ENCODE results near the gene RAP1GAP.
"Not testable (repeated sequence)": the region's sequence is repeated elsewhere in the genome, so short reads cannot be mapped to it uniquely, and the experiment has no call there.

RAP1GAP gene

GRCh38 chr1:21644348-21644747 lies 24.8 kb downstream of the RAP1GAP start:
- DNase-seq (ENCODE audit: low read depth in 2 of 2), result no peak

GRCh38 chr1:21643624-21644023 lies 25.5 kb downstream of the RAP1GAP start:
- DNase-seq (ENCODE audit: low read depth in 2 of 2), result no peak

DNA sequence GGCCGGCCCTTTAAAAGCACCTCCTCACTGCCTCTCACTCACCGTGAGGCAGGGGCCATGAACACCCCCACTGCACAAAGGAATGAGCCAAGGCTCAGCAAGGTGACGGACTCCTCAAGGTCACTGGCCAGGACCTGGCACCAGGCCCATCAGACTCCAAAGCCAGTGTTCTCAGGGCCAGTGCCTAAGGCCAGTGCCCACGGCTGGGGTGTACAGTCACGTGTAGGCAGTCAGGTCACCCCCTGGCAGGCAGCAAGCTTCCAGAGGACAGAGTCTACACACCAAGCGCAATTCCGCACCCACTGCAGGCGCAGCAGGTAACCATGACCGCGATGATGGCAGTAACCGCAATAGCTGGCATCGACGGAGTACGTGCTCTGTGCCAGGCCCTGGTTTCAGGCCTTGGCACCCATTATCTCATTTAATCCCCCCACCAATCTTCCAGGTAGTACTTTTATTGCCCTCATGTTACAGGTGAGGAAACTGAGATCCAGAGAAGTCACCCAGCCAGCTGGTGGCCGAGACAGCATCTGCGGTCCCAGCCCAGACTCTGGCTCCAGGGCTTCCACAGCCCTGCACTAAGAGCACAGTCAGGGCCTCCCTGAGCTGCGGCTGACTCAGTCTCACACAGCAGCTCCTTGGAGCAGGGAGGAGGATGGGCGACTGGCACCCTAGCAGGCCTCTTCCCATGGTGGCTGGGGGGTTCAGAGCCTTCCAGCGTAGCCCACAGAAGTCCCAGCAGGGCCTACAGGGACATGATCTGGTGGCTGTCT lies 27.0 kb downstream of the RAP1GAP start:
- DNase-seq (ENCODE audit: low read depth in 2 of 2), result no peak

GRCh38 chr1:21641537-21641936 lies 27.6 kb downstream of the RAP1GAP start:
- DNase-seq (ENCODE audit: low read depth in 2 of 2), result no peak

GRCh38 chr1:21641076-21641475 lies 28.1 kb downstream of the RAP1GAP start:
- DNase-seq (ENCODE audit: low read depth in 2 of 2), result no peak

DNA sequence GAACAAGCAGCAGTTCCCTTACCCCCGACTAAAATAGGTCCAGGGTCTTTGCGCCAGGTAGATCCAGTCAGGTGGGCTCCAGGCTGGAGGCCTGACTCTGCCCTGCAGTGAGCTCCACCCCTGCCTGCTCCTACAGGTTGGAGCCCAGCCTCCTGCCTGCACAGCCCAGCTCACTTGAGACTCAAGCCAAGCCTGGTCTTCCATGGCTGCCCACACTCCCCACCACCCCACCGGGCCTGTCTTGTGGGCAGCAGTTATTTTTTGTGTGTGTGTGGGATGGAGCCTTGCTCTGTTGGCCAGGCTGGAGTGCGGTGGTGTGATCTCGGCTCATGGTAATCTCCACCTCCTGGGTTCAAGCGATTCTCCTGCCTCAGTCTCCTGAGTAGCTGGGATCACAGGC lies 28.5 kb downstream of the RAP1GAP start:
- DNase-seq (ENCODE audit: low read depth in 2 of 2), result no peak

DNA sequence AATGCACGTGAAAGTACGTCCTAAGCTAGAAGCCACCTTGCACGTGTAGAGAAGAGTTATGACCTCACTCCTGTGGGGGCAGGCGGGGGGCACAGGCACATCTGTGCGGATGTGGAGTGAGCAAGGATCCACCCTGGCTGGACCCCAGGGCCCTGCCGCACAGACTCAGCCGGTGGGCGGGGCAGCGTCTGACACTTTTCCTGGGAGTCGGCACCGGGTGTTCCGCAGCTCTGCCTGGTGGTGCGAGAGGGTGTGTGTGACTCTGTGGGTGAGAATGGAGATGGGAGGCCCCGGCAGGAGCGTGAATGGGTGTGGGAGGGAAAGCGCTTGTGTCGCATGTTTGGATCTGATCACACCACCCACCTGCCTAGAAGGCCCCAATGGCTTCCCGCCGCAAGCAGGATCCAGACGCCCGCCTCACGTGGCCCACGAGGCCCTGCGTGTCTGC lies 29.5 kb downstream of the RAP1GAP start:
- no peak for DNase-seq (ENCODE audit: low read depth in 2 of 2)

- no peak for DNase-seq (ENCODE audit: low read depth in 2 of 2)
Observed at GRCh38 chr1:21638531-21639341, 30.4 kb downstream of the RAP1GAP start.

DNA sequence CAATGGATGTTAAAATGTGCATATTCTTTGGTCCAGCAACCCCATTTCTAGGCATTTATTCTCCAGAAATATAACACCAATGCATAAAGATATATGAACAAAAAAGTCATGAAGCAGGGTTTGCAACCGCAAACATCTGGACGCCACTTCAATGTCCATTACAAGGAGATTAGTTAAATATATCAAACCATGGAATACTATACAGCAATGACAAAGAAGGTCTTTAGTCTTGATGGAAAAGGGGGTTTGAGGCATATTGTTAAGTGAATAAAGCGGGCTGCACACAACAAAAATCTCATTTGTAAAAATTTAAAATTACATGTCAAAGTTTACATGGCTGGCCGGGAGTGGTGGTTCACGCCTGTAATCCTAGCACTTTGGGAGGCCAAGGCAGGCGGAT lies 31.6 kb downstream of the RAP1GAP start:
- no peak for DNase-seq (ENCODE audit: low read depth in 2 of 2)

GRCh38 chr1:21636029-21636428 lies 33.1 kb downstream of the RAP1GAP start:
- DNase-seq (ENCODE audit: low read depth in 2 of 2), result no peak

- DNase-seq (ENCODE audit: low read depth in 2 of 2), result no peak
Observed at GRCh38 chr1:21634806-21635535, 34.2 kb downstream of the RAP1GAP start.

- DNase-seq (ENCODE audit: low read depth in 2 of 2), result no peak
Observed at GRCh38 chr1:21633992-21634805, 35.0 kb downstream of the RAP1GAP start.

DNA sequence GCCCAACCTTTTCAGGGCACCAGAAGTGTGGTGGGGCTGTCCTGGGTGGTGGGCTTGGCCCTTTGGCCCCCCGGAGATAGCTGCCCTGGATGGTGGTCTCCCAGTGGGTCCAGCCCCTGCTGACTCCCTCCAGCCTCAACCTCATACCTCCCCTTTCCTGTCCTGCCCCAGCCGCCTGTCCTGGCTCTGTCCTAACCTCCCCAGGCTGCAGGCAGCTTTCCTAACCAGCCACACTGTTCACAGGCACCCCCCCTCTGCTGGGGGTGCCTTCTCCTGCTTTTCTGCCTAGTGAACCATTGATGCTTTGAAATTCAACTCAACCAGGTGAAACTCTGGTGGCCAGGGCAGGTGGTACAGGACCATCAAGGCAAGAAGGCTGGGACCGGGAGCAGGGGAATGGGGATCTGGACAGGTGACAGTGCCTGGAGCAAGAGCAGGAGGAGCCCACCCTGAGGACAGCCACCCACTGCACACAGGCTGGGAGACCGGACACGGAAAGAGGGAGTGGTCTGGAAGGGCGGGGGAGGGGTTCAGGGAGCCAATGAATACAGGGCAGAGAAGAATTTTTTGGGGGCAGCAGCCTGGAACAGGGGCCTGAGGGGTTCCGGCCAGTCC lies 35.9 kb downstream of the RAP1GAP start:
- DNase-seq (ENCODE audit: low read depth in 2 of 2), result no peak

- no peak for DNase-seq (ENCODE audit: low read depth in 2 of 2)
Observed at GRCh38 chr1:21631944-21632887, 36.9 kb downstream of the RAP1GAP start.

GRCh38 chr1:21631590-21631943 lies 37.6 kb downstream of the RAP1GAP start:
- not testable (repeated sequence) for DNase-seq (ENCODE audit: low read depth in 2 of 2)

GRCh38 chr1:21630571-21631343 lies 38.4 kb downstream of the RAP1GAP start:
- no peak for DNase-seq (ENCODE audit: low read depth in 2 of 2)

- no peak for DNase-seq (ENCODE audit: low read depth in 2 of 2)
Observed at GRCh38 chr1:21629971-21630370, 39.2 kb downstream of the RAP1GAP start.

GRCh38 chr1:21628798-21629393 lies 40.3 kb downstream of the RAP1GAP start:
- DNase-seq (ENCODE audit: low read depth in 2 of 2), result no peak

GRCh38 chr1:21626921-21627339 lies 42.2 kb downstream of the RAP1GAP start:
- no peak for DNase-seq (ENCODE audit: low read depth in 2 of 2)

Data from stimulated activated CD8-positive, alpha-beta memory T cell treated with anti-CD3 and anti-CD28 coated beads, Interleukin-15, amount 100 ng/mL, for 4 hours (primary cell).